MM.1S (cell line): Measurements from ENCODE around the gene ZNF112.

Experiments used
- CTCF ChIP-seq: fragments of 300-600 bp; sonication (generic); IDR thresholded peaks from 2 replicates; pipeline ENCODE4 v1.5.1; 2016; ENCODE audit warnings: antibody characterized with exemption, low read length, mixed read lengths
- EZH2 ChIP-seq: fragments of 300-600 bp; sonication (generic); optimal IDR thresholded peaks from 2 replicates; pipeline ENCODE3; 2017; ENCODE audit warnings: low read depth, mild to moderate bottlenecking, antibody characterized with exemption, low read length, mixed read lengths
- EZH2phosphoT487 ChIP-seq: fragments of 300-600 bp; sonication (generic); IDR thresholded peaks from 2 replicates; pipeline ENCODE4 v1.6.1; 2018; ENCODE audit warnings: antibody characterized with exemption, low read length

GRCh38 chr19:44305457-44305856 is 51.0 kb downstream of the ZNF112 start:
- no peak for TF ChIP-seq EZH2phosphoT487
- no peak for TF ChIP-seq CTCF
- no peak for TF ChIP-seq EZH2
